ENCODE measurements around the gene MBD4.

DNA sequence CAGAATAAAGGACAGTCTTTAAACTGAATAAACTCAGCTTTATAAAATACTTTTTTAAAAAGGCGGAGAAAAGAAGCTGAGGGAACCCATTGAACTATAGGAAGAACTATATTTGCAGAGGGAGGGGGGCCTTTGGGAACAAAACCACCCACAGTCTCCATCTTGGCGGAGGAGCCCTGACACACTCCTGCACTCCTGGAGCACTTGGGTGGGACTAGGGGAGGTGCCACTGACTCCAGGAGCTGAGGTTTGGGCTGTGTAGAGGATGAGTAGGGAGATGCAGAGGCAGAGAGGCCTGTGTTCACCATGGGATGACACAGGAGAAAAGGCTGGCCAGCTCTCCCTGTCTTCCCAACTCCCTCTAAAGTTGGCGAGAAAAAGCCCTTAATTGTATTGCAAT is 36.1 kb upstream of the MBD4 start:
- TF ChIP-seq, protein P1, sequence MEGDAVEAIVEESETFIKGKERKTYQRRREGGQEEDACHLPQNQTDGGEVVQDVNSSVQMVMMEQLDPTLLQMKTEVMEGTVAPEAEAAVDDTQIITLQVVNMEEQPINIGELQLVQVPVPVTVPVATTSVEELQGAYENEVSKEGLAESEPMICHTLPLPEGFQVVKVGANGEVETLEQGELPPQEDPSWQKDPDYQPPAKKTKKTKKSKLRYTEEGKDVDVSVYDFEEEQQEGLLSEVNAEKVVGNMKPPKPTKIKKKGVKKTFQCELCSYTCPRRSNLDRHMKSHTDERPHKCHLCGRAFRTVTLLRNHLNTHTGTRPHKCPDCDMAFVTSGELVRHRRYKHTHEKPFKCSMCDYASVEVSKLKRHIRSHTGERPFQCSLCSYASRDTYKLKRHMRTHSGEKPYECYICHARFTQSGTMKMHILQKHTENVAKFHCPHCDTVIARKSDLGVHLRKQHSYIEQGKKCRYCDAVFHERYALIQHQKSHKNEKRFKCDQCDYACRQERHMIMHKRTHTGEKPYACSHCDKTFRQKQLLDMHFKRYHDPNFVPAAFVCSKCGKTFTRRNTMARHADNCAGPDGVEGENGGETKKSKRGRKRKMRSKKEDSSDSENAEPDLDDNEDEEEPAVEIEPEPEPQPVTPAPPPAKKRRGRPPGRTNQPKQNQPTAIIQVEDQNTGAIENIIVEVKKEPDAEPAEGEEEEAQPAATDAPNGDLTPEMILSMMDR (IDR thresholded peaks at IDR 0.05; ENCODE audit: insufficient read depth, low read depth, low read length) = no peak
- no peak for TF ChIP-seq EZH2 (IDR thresholded peaks at IDR 0.05; ENCODE audit: insufficient read depth, low read length)

All from astrocyte (in vitro differentiated cells and primary cell).